ENCODE data around the gene ARHGDIG.
A peak's percentile ranks its signal among the peaks of the same experiment; 100 is the strongest.

Gene ARHGDIG

DNA sequence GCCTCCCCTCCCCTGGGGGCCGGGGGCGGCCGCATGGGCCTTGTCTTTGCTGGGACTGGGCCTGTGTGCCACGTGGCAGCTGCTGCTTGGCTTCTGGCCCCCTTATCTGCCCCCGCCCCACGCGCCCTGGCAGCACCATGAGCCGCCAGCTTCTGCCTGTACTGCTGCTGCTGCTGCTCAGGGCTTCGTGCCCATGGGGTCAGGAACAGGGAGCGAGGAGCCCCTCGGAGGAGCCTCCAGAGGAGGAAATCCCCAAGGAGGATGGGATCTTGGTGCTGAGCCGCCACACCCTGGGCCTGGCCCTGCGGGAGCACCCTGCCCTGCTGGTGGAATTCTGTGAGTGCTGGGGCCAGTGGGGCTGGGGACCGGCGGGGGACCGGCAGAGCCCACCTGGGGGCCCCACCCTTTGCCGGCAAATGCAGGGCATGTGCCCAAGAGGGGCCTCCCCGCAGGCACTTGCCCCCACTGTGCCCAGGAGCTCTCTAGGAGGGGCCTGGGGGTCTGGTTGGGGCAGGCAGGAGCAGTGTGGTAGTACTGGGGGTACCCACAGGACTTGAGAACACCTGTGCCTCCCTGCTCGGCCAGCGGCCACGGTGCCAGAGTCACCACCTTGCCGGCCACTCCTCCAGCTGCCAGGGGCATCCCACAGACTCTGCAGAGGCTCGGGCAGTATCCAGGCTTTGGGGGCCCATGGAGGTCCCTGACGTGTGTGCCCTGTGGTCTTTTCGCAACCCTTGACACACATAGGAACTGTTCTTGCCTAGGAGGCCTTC is 2.8 kb downstream of the ARHGDIG start, which contains the start of gene PDIA2:
PDIA2 (plus strand) TSS at position 132 of the 773 bp plus-strand sequence; CDS start at position 138, 6 bp downstream.
- no peak within 1 kb of the TSS for H2AFZ ChIP-seq (ENCODE audit: low read length)
- H2BK15ac ChIP-seq (ENCODE audit: low read length) = no peak within 1 kb of the TSS
- no peak within 1 kb of the TSS for H4K8ac ChIP-seq (ENCODE audit: low read depth, low read length)
- H2BK12ac ChIP-seq (ENCODE audit: low read length) = no peak within 1 kb of the TSS
- no peak for DNase-seq (ENCODE audit: low spot score)
- H3K36me3 ChIP-seq (replicated peaks in 1 of 2; ENCODE audit: control insufficient read depth in 2 of 2, insufficient read depth in 2 of 2, low read length in 2 of 2) = peaks cover 11 to 20% of the 10 kb centered on the region in 2 donors
- WGBS, 2 donors (ENCODE audit: extremely low coverage in 2 of 2, insufficient read length in 2 of 2, insufficient replicate concordance in 1 of 2) = no CpG with 5 or more reads among the region's 25 CpGs
- H3K9me3 ChIP-seq (replicated peaks in 1 of 2; ENCODE audit: control insufficient read depth in 2 of 2, insufficient read depth in 1 of 2, low read depth in 1 of 2, low read length in 2 of 2) = peaks cover 5 to 10% of the 10 kb centered on the region in 2 donors
- H3K27me3 ChIP-seq (ENCODE audit: control insufficient read depth in 3 of 3, insufficient read depth in 3 of 3, low read depth in 1 of 3, low read length in 3 of 3) = peaks cover 2 to 45% (median 35%) of the 10 kb centered on the region in 3 experiments
- H4K91ac ChIP-seq (ENCODE audit: low read depth, low read length, poor library complexity) = no peak within 1 kb of the TSS
- H3K4me1 ChIP-seq (ENCODE audit: control insufficient read depth in 2 of 2, insufficient read depth in 1 of 2, low read depth in 1 of 2, low read length in 2 of 2) = no peaks in the 10 kb centered on the region
- peak within 1 kb of the TSS; percentile 57 for H3K18ac ChIP-seq (ENCODE audit: low read length)
- H3K9ac ChIP-seq (ENCODE audit: low read depth, low read length, poor library complexity) = peak within 1 kb of the TSS; percentile 44
- no peak within 1 kb of the TSS for H3K4me3 ChIP-seq (ENCODE audit: low read length in 2 of 2)
- peak within 1 kb of the TSS; percentile 66 for H2BK5ac ChIP-seq (ENCODE audit: low read length)
- no peak within 1 kb of the TSS for H3K27ac ChIP-seq (replicated peaks; ENCODE audit: low read length)
- H3K79me1 ChIP-seq (ENCODE audit: low read depth, low read length) = no peaks in the 10 kb centered on the region
- H3K4ac ChIP-seq (ENCODE audit: low read length) = no peak within 1 kb of the TSS
- H3K14ac ChIP-seq (ENCODE audit: low read length) = peak within 1 kb of the TSS; percentile 84
- peak within 1 kb of the TSS; percentile 65 for H3K23ac ChIP-seq (ENCODE audit: low read depth, low read length, poor library complexity)
- no peak within 1 kb of the TSS for H2BK120ac ChIP-seq (ENCODE audit: low read depth, low read length)
- H3K4me2 ChIP-seq (ENCODE audit: insufficient read depth, low read length, poor library complexity, severe bottlenecking) = no peak within 1 kb of the TSS
- peak within 1 kb of the TSS; percentile 56 for H2AK5ac ChIP-seq (ENCODE audit: low read depth, low read length)

DNA sequence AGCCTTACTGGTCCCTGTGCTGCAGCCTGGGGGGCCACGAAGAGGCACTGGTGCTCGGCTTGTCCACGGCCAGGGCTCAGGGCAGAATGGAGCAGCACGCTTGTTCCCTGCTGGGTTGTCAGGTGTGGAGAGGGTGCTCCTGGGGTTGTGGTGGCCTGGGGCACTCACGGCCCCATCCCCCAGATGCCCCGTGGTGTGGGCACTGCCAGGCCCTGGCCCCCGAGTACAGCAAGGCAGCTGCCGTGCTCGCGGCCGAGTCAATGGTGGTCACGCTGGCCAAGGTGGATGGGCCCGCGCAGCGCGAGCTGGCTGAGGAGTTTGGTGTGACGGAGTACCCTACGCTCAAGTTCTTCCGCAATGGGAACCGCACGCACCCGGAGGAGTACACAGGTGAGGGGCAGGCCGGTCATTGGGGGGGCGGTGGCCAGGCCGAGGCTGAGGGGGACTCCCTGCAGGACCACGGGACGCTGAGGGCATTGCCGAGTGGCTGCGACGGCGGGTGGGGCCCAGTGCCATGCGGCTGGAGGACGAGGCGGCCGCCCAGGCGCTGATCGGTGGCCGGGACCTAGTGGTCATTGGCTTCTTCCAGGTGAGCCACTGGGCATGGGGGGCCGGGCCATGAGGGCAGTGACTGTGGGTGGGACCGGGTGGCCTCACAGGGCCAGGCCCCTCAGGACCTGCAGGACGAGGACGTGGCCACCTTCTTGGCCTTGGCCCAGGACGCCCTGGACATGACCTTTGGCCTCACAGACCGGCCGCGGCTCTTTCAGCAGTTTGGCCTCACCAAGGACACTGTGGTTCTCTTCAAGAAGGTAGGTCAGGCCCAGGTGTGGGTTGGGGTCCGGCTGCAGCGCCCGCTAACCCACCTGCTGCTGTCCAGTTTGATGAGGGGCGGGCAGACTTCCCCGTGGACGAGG is 4.1 kb downstream of the ARHGDIG start:
- H3K9me3 ChIP-seq (replicated peaks in 1 of 2; ENCODE audit: control insufficient read depth in 2 of 2, insufficient read depth in 1 of 2, low read depth in 1 of 2, low read length in 2 of 2) = peaks cover 5 to 10% of the 10 kb centered on the region in 2 donors
- no peak overlapping the region for H3K27ac ChIP-seq (replicated peaks; ENCODE audit: low read length)
- no CpG with 5 or more reads among the region's 52 CpGs for WGBS, 2 donors (ENCODE audit: extremely low coverage in 2 of 2, insufficient read length in 2 of 2, insufficient replicate concordance in 1 of 2)
- peaks cover 0 to 33% (median 22%) of the 10 kb centered on the region in 3 experiments for H3K27me3 ChIP-seq (ENCODE audit: control insufficient read depth in 3 of 3, insufficient read depth in 3 of 3, low read depth in 1 of 3, low read length in 3 of 3)
- H2AFZ ChIP-seq (ENCODE audit: low read length) = no peak overlapping the region
- H2BK120ac ChIP-seq (ENCODE audit: low read depth, low read length) = no peak overlapping the region
- H3K4me1 ChIP-seq (ENCODE audit: control insufficient read depth in 2 of 2, insufficient read depth in 1 of 2, low read depth in 1 of 2, low read length in 2 of 2) = no peaks in the 10 kb centered on the region
- no peak overlapping the region for H2BK15ac ChIP-seq (ENCODE audit: low read length)
- H3K4me2 ChIP-seq (ENCODE audit: insufficient read depth, low read length, poor library complexity, severe bottlenecking) = no peak overlapping the region
- H3K79me1 ChIP-seq (ENCODE audit: low read depth, low read length) = no peaks in the 10 kb centered on the region
- H3K4ac ChIP-seq (ENCODE audit: low read length) = peak overlapping the region; percentile 66
- H2BK5ac ChIP-seq (ENCODE audit: low read length) = no peak overlapping the region
- no peak overlapping the region for H2BK12ac ChIP-seq (ENCODE audit: low read length)
- no peak overlapping the region for H2AK5ac ChIP-seq (ENCODE audit: low read depth, low read length)
- DNase-seq (ENCODE audit: low spot score) = no peak
- H4K91ac ChIP-seq (ENCODE audit: low read depth, low read length, poor library complexity) = no peak overlapping the region
- no peak overlapping the region for H3K18ac ChIP-seq (ENCODE audit: low read length)
- H4K8ac ChIP-seq (ENCODE audit: low read depth, low read length) = no peak overlapping the region
- H3K9ac ChIP-seq (ENCODE audit: low read depth, low read length, poor library complexity) = no peak overlapping the region
- peak overlapping the region; percentile 84 for H3K14ac ChIP-seq (ENCODE audit: low read length)
- H3K23ac ChIP-seq (ENCODE audit: low read depth, low read length, poor library complexity) = peak overlapping the region; percentile 73
- peak overlapping the region in 1 of 2 donors; percentile 51 for H3K4me3 ChIP-seq (ENCODE audit: low read length in 2 of 2)
- H3K36me3 ChIP-seq (replicated peaks in 1 of 2; ENCODE audit: control insufficient read depth in 2 of 2, insufficient read depth in 2 of 2, low read length in 2 of 2) = peaks cover 11 to 32% of the 10 kb centered on the region in 2 donors

DNA sequence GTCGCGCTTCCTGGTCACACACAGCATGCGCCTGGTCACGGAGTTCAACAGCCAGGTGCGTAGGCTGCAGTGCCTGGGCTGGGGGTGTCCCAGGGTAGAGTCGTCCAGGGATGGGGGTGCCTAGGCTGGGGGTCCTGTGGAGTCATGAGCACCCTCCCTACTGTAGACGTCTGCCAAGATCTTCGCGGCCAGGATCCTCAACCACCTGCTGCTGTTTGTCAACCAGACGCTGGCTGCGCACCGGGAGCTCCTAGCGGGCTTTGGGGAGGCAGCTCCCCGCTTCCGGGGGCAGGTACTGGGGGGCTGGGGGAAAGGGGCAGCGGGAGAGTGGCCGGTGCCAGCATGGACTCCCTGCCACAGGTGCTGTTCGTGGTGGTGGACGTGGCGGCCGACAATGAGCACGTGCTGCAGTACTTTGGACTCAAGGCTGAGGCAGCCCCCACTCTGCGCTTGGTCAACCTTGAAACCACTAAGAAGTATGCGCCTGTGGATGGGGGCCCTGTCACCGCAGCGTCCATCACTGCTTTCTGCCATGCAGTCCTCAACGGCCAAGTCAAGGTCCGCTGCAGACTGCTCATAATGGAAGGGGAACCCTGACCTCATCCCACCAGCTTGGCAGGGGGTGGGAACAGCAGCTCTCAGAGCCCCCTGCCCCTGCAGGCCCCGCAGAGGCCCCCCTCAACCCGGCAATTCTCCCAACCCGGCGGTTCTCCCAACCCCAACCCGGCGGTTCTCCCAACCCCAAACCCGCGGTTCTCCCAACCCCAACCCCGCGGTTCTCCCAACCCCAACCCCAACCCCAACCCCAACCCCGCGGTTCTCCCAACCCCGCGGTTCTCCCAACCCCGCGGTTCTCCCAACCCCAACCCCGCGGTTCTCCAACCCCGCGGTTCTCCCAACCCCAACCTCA is 5.0 kb downstream of the ARHGDIG start:
- Histone ChIP-seq H3K4me3 (ENCODE audit: low read length in 2 of 2) (peak overlapping the region in 1 of 2 donors; percentile 51), H2AK5ac (ENCODE audit: low read depth, low read length) (no peak overlapping the region), H4K8ac (ENCODE audit: low read depth, low read length) (no peak overlapping the region)

More for the DNA sequence above, 5.0 kb downstream of the ARHGDIG start:
- Histone ChIP-seq H2BK120ac (ENCODE audit: low read depth, low read length) (no peak overlapping the region), H3K23ac (ENCODE audit: low read depth, low read length, poor library complexity) (peak overlapping the region; percentile 65), H3K18ac (ENCODE audit: low read length) (no peak overlapping the region), H3K4me2 (ENCODE audit: insufficient read depth, low read length, poor library complexity, severe bottlenecking) (no peak overlapping the region), H2BK12ac (ENCODE audit: low read length) (no peak overlapping the region), H3K9me3 (replicated peaks in 1 of 2; ENCODE audit: control insufficient read depth in 2 of 2, insufficient read depth in 1 of 2, low read depth in 1 of 2, low read length in 2 of 2) (peaks cover 5 to 10% of the 10 kb centered on the region in 2 donors), H2AFZ (ENCODE audit: low read length) (no peak overlapping the region), H3K9ac (ENCODE audit: low read depth, low read length, poor library complexity) (no peak overlapping the region), H3K79me1 (ENCODE audit: low read depth, low read length) (no peaks in the 10 kb centered on the region), H3K36me3 (replicated peaks in 1 of 2; ENCODE audit: control insufficient read depth in 2 of 2, insufficient read depth in 2 of 2, low read length in 2 of 2) (peaks cover 14 to 42% of the 10 kb centered on the region in 2 donors), H3K27ac (replicated peaks; ENCODE audit: low read length) (no peak overlapping the region), H2BK5ac (ENCODE audit: low read length) (no peak overlapping the region), H3K14ac (ENCODE audit: low read length) (no peak overlapping the region), H4K91ac (ENCODE audit: low read depth, low read length, poor library complexity) (no peak overlapping the region), H3K27me3 (ENCODE audit: control insufficient read depth in 3 of 3, insufficient read depth in 3 of 3, low read depth in 1 of 3, low read length in 3 of 3) (peaks cover 0 to 25% (median 14%) of the 10 kb centered on the region in 3 experiments), H3K4ac (ENCODE audit: low read length) (no peak overlapping the region), H2BK15ac (ENCODE audit: low read length) (no peak overlapping the region), H3K4me1 (ENCODE audit: control insufficient read depth in 2 of 2, insufficient read depth in 1 of 2, low read depth in 1 of 2, low read length in 2 of 2) (no peaks in the 10 kb centered on the region)
- no peak for DNase-seq (ENCODE audit: low spot score)
- WGBS, 2 donors (ENCODE audit: extremely low coverage in 2 of 2, insufficient read length in 2 of 2, insufficient replicate concordance in 1 of 2) = no CpG with 5 or more reads among the region's 48 CpGs
